Neural crest cell (in vitro differentiated cells): ENCODE results near the gene KRTAP3-2. TPM values are rescaled to one million over a fixed set of nuclear protein-coding genes. Genes with fewer than 3 reads are reported as not detected.

Experiments
- DNase-seq: peaks from one replicate; pipeline ENCODE4 v3.0.0; 2021; ENCODE audit warnings: low read depth, mixed read lengths, low spot score
- H3K27ac Mint-ChIP-seq: one replicate; pipeline ENCODE4 v1.8.0; 2021; ENCODE audit warnings: mild to moderate bottlenecking, mixed read lengths; ENCODE audit not compliant: unreplicated experiment
- H3K27me3 Mint-ChIP-seq: 2 replicates; pipeline ENCODE4 v1.8.0; 2021; ENCODE audit warnings: low read depth, mild to moderate bottlenecking, mixed read lengths
- H3K36me3 Mint-ChIP-seq: 2 replicates; pipeline ENCODE4 v1.8.0; 2021; ENCODE audit warnings: low read depth, mild to moderate bottlenecking, mixed read lengths
- H3K4me1 Mint-ChIP-seq: 2 replicates; pipeline ENCODE4 v1.8.0; 2021; ENCODE audit warnings: mixed read lengths
- H3K4me3 Mint-ChIP-seq: one replicate; pipeline ENCODE4 v1.8.0; 2021; ENCODE audit warnings: mild to moderate bottlenecking, mixed read lengths
- H3K9me3 Mint-ChIP-seq: 2 replicates; pipeline ENCODE4 v1.8.0; 2021; ENCODE audit warnings: mixed read lengths
- CTCF ChIP-seq: fragments of 200-600 bp; sonication (generic); conservative IDR thresholded peaks from 2 replicates; pipeline ENCODE4 v1.5.0; 2021; ENCODE audit warnings: antibody characterized with exemption, mild to moderate bottlenecking
- total RNA-seq: library from RNA; stranded (reverse); gene quantifications from 2 replicates; pipeline ENCODE4 v1.2.1, GENCODE V29; 2021

The KRTAP3-2 gene
- total RNA-seq, 1 donor from 2014 or later, result not detected

GRCh38 chr17:41020336-41020735 is 20.6 kb upstream of the KRTAP3-2 start:
- H3K4me1 Mint-ChIP-seq, result peaks cover 5% of the 10 kb centered on the region
- no peak for TF ChIP-seq CTCF

GRCh38 chr17:41019415-41019814 is 19.7 kb upstream of the KRTAP3-2 start:
- DNase-seq, result no peak
- H3K27me3 Mint-ChIP-seq, result no peaks in the 10 kb centered on the region
- no peak overlapping the region for H3K27ac Mint-ChIP-seq
- no peaks in the 10 kb centered on the region for H3K36me3 Mint-ChIP-seq
- peaks cover 5% of the 10 kb centered on the region for H3K4me1 Mint-ChIP-seq
- TF ChIP-seq CTCF, result no peak
- H3K9me3 Mint-ChIP-seq, result peaks cover 6% of the 10 kb centered on the region
- H3K4me3 Mint-ChIP-seq, result no peak overlapping the region

More at GRCh38 chr17:41020336-41020735, 20.6 kb upstream of the KRTAP3-2 start:
- DNase-seq, result no peak
- Mint-ChIP-seq H3K36me3 (no peaks in the 10 kb centered on the region), H3K27me3 (peaks cover 3% of the 10 kb centered on the region), H3K4me3 (no peak overlapping the region), H3K9me3 (peaks cover 6% of the 10 kb centered on the region), H3K27ac (no peak overlapping the region)

- no peak overlapping the region for H3K4me3 Mint-ChIP-seq
- no peaks in the 10 kb centered on the region for H3K27me3 Mint-ChIP-seq
- no peak for DNase-seq
- peaks cover 5% of the 10 kb centered on the region for H3K4me1 Mint-ChIP-seq
- H3K36me3 Mint-ChIP-seq, result no peaks in the 10 kb centered on the region
- peaks cover 6% of the 10 kb centered on the region for H3K9me3 Mint-ChIP-seq
- H3K27ac Mint-ChIP-seq, result no peak overlapping the region
- TF ChIP-seq CTCF, result no peak
These were observed 18.8 kb upstream of the KRTAP3-2 start for GRCh38 chr17:41018541-41018940.

GRCh38 chr17:41016578-41017215 is 17.0 kb upstream of the KRTAP3-2 start:
- peaks cover 2% of the 10 kb centered on the region for H3K9me3 Mint-ChIP-seq
- no peak overlapping the region for H3K27ac Mint-ChIP-seq
- TF ChIP-seq CTCF, result no peak
- no peak for DNase-seq
- H3K4me3 Mint-ChIP-seq, result no peak overlapping the region
- peaks cover 5% of the 10 kb centered on the region for H3K4me1 Mint-ChIP-seq
- no peaks in the 10 kb centered on the region for H3K36me3 Mint-ChIP-seq
- no peaks in the 10 kb centered on the region for H3K27me3 Mint-ChIP-seq

GRCh38 chr17:41015454-41015853 is 15.7 kb upstream of the KRTAP3-2 start:
- Mint-ChIP-seq H3K9me3 (no peaks in the 10 kb centered on the region), H3K27ac (no peak overlapping the region), H3K27me3 (no peaks in the 10 kb centered on the region), H3K4me3 (no peak overlapping the region), H3K36me3 (no peaks in the 10 kb centered on the region), H3K4me1 (peaks cover 5% of the 10 kb centered on the region)
- DNase-seq, result no peak
- no peak for TF ChIP-seq CTCF
